H1 (cell line): ENCODE results near the gene MYCBP2. TPM values are rescaled to one million over a fixed set of nuclear protein-coding genes. Genes with fewer than 3 reads are reported as not detected.

Source experiments
- ATF2 ChIP-seq: IDR thresholded peaks from 2 replicates; pipeline ENCODE4 v1.6.1; 2012; ENCODE audit warnings: low read length, inconsistent platforms
- ATF3 ChIP-seq: IDR thresholded peaks from 2 replicates; pipeline ENCODE4 v1.6.1; 2011; ENCODE audit warnings: low read depth, mild to moderate bottlenecking, low read length; ENCODE audit not compliant: insufficient read depth
- BCL11A ChIP-seq, 2 experiments: IDR thresholded peaks; one replicate each; pipeline ENCODE4 v1.6.1; 2011; ENCODE audit warnings: low read depth in 2 of 2, low read length in 2 of 2, mild to moderate bottlenecking in 2 of 2
- CBX5 ChIP-seq: fragments of 300-800, 300-1000 bp; sonication (generic); IDR thresholded peaks from 2 replicates; pipeline ENCODE4 v1.7.1; 2016; ENCODE audit warnings: antibody characterized with exemption, low read length, low read depth
- CEBPB ChIP-seq: IDR thresholded peaks from 2 replicates; pipeline ENCODE4 v1.6.1; 2012; ENCODE audit warnings: low read depth, low read length
- CTBP2 ChIP-seq: IDR thresholded peaks from 2 replicates; pipeline ENCODE4 v1.7.0; 2011; ENCODE audit warnings: borderline replicate concordance, mild to moderate bottlenecking, moderate library complexity, mixed read lengths, low read length; ENCODE audit not compliant: insufficient read depth, insufficient read length
- CTCF ChIP-seq, 3 experiments: IDR thresholded peaks; 1 replicate in 2 of 3; 2 replicates in 1 of 3; pipeline versions ENCODE4 v1.5.1 to v1.6.1; 2011; ENCODE audit warnings: low read length in 3 of 3, mild to moderate bottlenecking in 3 of 3, inconsistent platforms in 2 of 3, low read depth in 1 of 3, moderate library complexity in 1 of 3; ENCODE audit not compliant: insufficient read depth in 1 of 3; ENCODE audit errors: control extremely low read depth in 1 of 3
- EP300 ChIP-seq, 2 experiments: IDR thresholded peaks; 1 replicate in 1 of 2; 2 replicates in 1 of 2; pipeline ENCODE4 v1.6.1; 2011 to 2012; ENCODE audit warnings: low read depth in 2 of 2, low read length in 2 of 2, mild to moderate bottlenecking in 2 of 2, borderline replicate concordance in 1 of 2, inconsistent platforms in 1 of 2, moderate library complexity in 1 of 2
- GTF2F1 ChIP-seq: IDR thresholded peaks from 2 replicates; pipeline ENCODE4 v1.6.1; 2012; ENCODE audit warnings: low read depth, low read length, improper control_type of control experiment, borderline replicate concordance
- JUN ChIP-seq: IDR thresholded peaks from 2 replicates; pipeline ENCODE4 v1.6.1; 2011; ENCODE audit warnings: low read depth, mild to moderate bottlenecking, improper control_type of control experiment, low read length
- KDM4A ChIP-seq: IDR thresholded peaks from one replicate; pipeline ENCODE4 v1.7.1; 2012; ENCODE audit warnings: low read depth, mild to moderate bottlenecking, moderate library complexity, low read length, inconsistent platforms; ENCODE audit not compliant: severe bottlenecking
- KDM5A ChIP-seq: fragments of 200-600 bp; IDR thresholded peaks from 2 replicates; pipeline ENCODE4 v1.7.1; 2012; ENCODE audit warnings: mild to moderate bottlenecking, low read length, inconsistent platforms, mixed read lengths
- MAFK ChIP-seq: IDR thresholded peaks from 2 replicates; pipeline ENCODE4 v1.6.1; 2012; ENCODE audit warnings: low read depth, mild to moderate bottlenecking, improper control_type of control experiment, low read length
- RNF2 ChIP-seq: fragments of 200-900, 300-1000 bp; sonication (generic); IDR thresholded peaks from 2 replicates; pipeline ENCODE4 v1.7.1; 2016; ENCODE audit warnings: borderline replicate concordance, low read depth, mild to moderate bottlenecking, antibody characterized with exemption, low read length; ENCODE audit not compliant: poor library complexity, severe bottlenecking; ENCODE audit errors: missing control alignments
- SIN3A ChIP-seq, 2 experiments: IDR thresholded peaks in 1 of 2; conservative IDR thresholded peaks in 1 of 2; 2 replicates each; pipeline ENCODE4 v1.6.1; 2011 to 2012; ENCODE audit warnings: low read length in 2 of 2, improper control_type of control experiment in 1 of 2, low read depth in 1 of 2, mild to moderate bottlenecking in 1 of 2
- SIX5 ChIP-seq: IDR thresholded peaks from 2 replicates; pipeline ENCODE4 v1.6.1; 2011; ENCODE audit warnings: mild to moderate bottlenecking, low read depth, low read length
- TAF7 ChIP-seq: optimal IDR thresholded peaks from 2 replicates; pipeline ENCODE3; 2011; ENCODE audit warnings: low read depth, mild to moderate bottlenecking, inconsistent platforms, low read length, moderate library complexity, borderline replicate concordance
- TEAD4 ChIP-seq: IDR thresholded peaks from 2 replicates; pipeline ENCODE4 v1.6.1; 2012; ENCODE audit warnings: low read depth, low read length, inconsistent platforms, mixed read lengths
- polyA plus RNA-seq, 7 experiments: library from polyadenylated mRNA; depleted of rRNA in 3 of 7; stranded (reverse) in 5 of 7; unstranded in 2 of 7; fragments of >200 nt in 5 of 7; fragments of 200-250 nt in 2 of 7; gene quantifications; 1 replicate in 5 of 7; 2 replicates in 1 of 7; 4 replicates in 1 of 7; pipeline versions ENCODE4 v1.2.1 to v1.2.3, GENCODE V29; 2011 to 2013; ENCODE audit warnings: missing spikeins in 2 of 7, mixed read lengths in 2 of 7
- total RNA-seq: library from RNA; stranded (reverse); fragmentation: NEBNext Ultra II Directional; extraction: Animal tissue kit (Norgen Biotek cat#: 25700); gene quantifications from 2 replicates; pipeline ENCODE4 v1.2.1, GENCODE V29; 2021

Gene MYCBP2
- total and polyA plus RNA-seq, 2 of the 8 experiments (the other 6 are each of a cell fraction or from before 2014, with no cell fraction given) = 19.0 to 52.1 TPM

GRCh38 chr13:77326905-77327604 is at the start of gene MYCBP2 (continued):
- TF ChIP-seq RNF2 = no peak
- no peak for TF ChIP-seq SIX5
- TF ChIP-seq ATF3 = no peak
- TF ChIP-seq BCL11A (IDR thresholded peaks at IDR 0.05; ENCODE audit: low read depth in 2 of 2, low read length in 2 of 2) = peak in 1 of 2 experiments; percentile 12
- TF ChIP-seq ATF2 = peak; percentile 91
- TF ChIP-seq TAF7 = peak; percentile 79
- no peak for TF ChIP-seq KDM5A
- no peak for TF ChIP-seq JUN
- TF ChIP-seq MAFK = no peak
- TF ChIP-seq SIN3A (conservative IDR thresholded peaks at IDR 0.05 in 1 of 2, IDR thresholded peaks at IDR 0.05 in 1 of 2; ENCODE audit: low read depth in 1 of 2, low read length in 2 of 2) = peak; percentile 99 to 100
- TF ChIP-seq CEBPB = no peak
- TF ChIP-seq EP300 (IDR thresholded peaks at IDR 0.05; ENCODE audit: borderline replicate concordance in 1 of 2, low read depth in 2 of 2, low read length in 2 of 2) = peak in 1 of 2 experiments; percentile 77; a peak in 1 of 3 replicates
- peak; percentile 88 for TF ChIP-seq CTBP2
- TF ChIP-seq TEAD4 = peak; percentile 73
- no peak for TF ChIP-seq CTCF (IDR thresholded peaks at IDR 0.05; ENCODE audit: control extremely low read depth in 1 of 3, insufficient read depth in 1 of 3, low read depth in 1 of 3, low read length in 3 of 3)
- no peak for TF ChIP-seq CBX5
- no peak for TF ChIP-seq KDM4A
- no peak for TF ChIP-seq GTF2F1
